GM21529 (cell line): ENCODE results near the gene SYNE2.
"Not testable (repeated sequence)": the region's sequence is repeated elsewhere in the genome, so short reads cannot be mapped to it uniquely, and the experiment has no call there.

Experiments used
- ATAC-seq: cut with Tn5 transposase; IDR thresholded peaks from one replicate; pipeline ENCODE4 v1.9.1; 2021; ENCODE audit not compliant: unreplicated experiment

SYNE2 gene

GRCh38 chr14:64190974-64191502 lies 338.2 kb downstream of the SYNE2 start:
- no peak for ATAC-seq

GRCh38 chr14:64191756-64192155 lies 339.0 kb downstream of the SYNE2 start:
- no peak for ATAC-seq

- no peak for ATAC-seq
Measured at GRCh38 chr14:64193821-64194220, 341.0 kb downstream of the SYNE2 start.

GRCh38 chr14:64194404-64194803 lies 341.6 kb downstream of the SYNE2 start:
- ATAC-seq, result no peak

- ATAC-seq, result peak; percentile 66
Measured at GRCh38 chr14:64195199-64195598, 342.4 kb downstream of the SYNE2 start.

GRCh38 chr14:64196056-64196455 lies 343.3 kb downstream of the SYNE2 start:
- no peak for ATAC-seq

GRCh38 chr14:64196814-64197411 lies 344.1 kb downstream of the SYNE2 start:
- peak; percentile 59 for ATAC-seq

GRCh38 chr14:64197996-64198395 lies 345.2 kb downstream of the SYNE2 start:
- ATAC-seq, result no peak

GRCh38 chr14:64198486-64198885 lies 345.7 kb downstream of the SYNE2 start:
- ATAC-seq, result no peak

GRCh38 chr14:64200170-64200569 lies 347.4 kb downstream of the SYNE2 start:
- no peak for ATAC-seq

- no peak for ATAC-seq
Measured at GRCh38 chr14:64201296-64201695, 348.5 kb downstream of the SYNE2 start.

GRCh38 chr14:64201921-64202545 lies 349.2 kb downstream of the SYNE2 start:
- no peak for ATAC-seq

- no peak for ATAC-seq
Measured at GRCh38 chr14:64202716-64203115, 349.9 kb downstream of the SYNE2 start.

GRCh38 chr14:64203366-64204006 lies 350.7 kb downstream of the SYNE2 start:
- no peak for ATAC-seq

GRCh38 chr14:64208261-64208660 lies 355.5 kb downstream of the SYNE2 start:
- ATAC-seq, result no peak

- no peak for ATAC-seq
Measured at GRCh38 chr14:64208981-64209380, 356.2 kb downstream of the SYNE2 start.

GRCh38 chr14:64209444-64210131 lies 356.8 kb downstream of the SYNE2 start:
- peak; percentile 72 for ATAC-seq

GRCh38 chr14:64210216-64210615 lies 357.4 kb downstream of the SYNE2 start:
- no peak for ATAC-seq

GRCh38 chr14:64210912-64211311 lies 358.1 kb downstream of the SYNE2 start:
- not testable (repeated sequence) for ATAC-seq

- no peak for ATAC-seq
Measured at GRCh38 chr14:64212666-64213065, 359.9 kb downstream of the SYNE2 start.

- ATAC-seq, result no peak
Measured at GRCh38 chr14:64213086-64213485, 360.3 kb downstream of the SYNE2 start.
